H9 (cell line): ENCODE data around the gene DNAJC6. TPM values are rescaled to one million over a fixed set of nuclear protein-coding genes. Genes with fewer than 3 reads are reported as not detected.

Source experiments
- DNase-seq: peaks from one replicate; pipeline ENCODE4 v3.0.0-alpha.2; 2017
- H2AFZ ChIP-seq: one replicate; pipeline ENCODE4 v1.6.1; 2013; ENCODE audit warnings: mild to moderate bottlenecking, low read length, control low read depth, moderate library complexity
- H2AK5ac ChIP-seq: 2 replicates; pipeline ENCODE4 v1.6.1; 2013; ENCODE audit warnings: low read length, control low read depth, mixed read lengths; ENCODE audit not compliant: insufficient read length
- H2BK120ac ChIP-seq: one replicate; pipeline ENCODE4 v1.6.1; 2013; ENCODE audit warnings: low read depth, mild to moderate bottlenecking, low read length, control low read depth, inconsistent platforms; ENCODE audit not compliant: poor library complexity, severe bottlenecking
- H2BK12ac ChIP-seq: 2 replicates; pipeline ENCODE4 v1.6.1; 2013; ENCODE audit warnings: low read length, control low read depth, mixed read lengths, low read depth; ENCODE audit not compliant: insufficient read length
- H2BK15ac ChIP-seq: 2 replicates; pipeline ENCODE4 v1.6.1; 2013; ENCODE audit warnings: low read depth, low read length, control low read depth
- H2BK20ac ChIP-seq: one replicate; pipeline ENCODE4 v1.6.1; 2013; ENCODE audit warnings: low read depth, mild to moderate bottlenecking, low read length, control low read depth, inconsistent platforms; ENCODE audit not compliant: poor library complexity, severe bottlenecking
- H2BK5ac ChIP-seq: 2 replicates; pipeline ENCODE4 v1.6.1; 2013; ENCODE audit warnings: low read length, control low read depth, mixed read lengths; ENCODE audit not compliant: insufficient read length
- H3K14ac ChIP-seq: 2 replicates; pipeline ENCODE4 v1.6.1; 2013; ENCODE audit warnings: low read length, control low read depth; ENCODE audit not compliant: insufficient read depth
- H3K18ac ChIP-seq: 2 replicates; pipeline ENCODE4 v1.6.1; 2013; ENCODE audit warnings: low read depth, mild to moderate bottlenecking, mixed read lengths, low read length, control low read depth; ENCODE audit not compliant: insufficient read length
- H3K23ac ChIP-seq: 2 replicates; pipeline ENCODE4 v1.6.1; 2013; ENCODE audit warnings: low read length, control low read depth, mixed read lengths, low read depth; ENCODE audit not compliant: insufficient read length
- H3K23me2 ChIP-seq: 2 replicates; pipeline ENCODE4 v1.6.1; 2013; ENCODE audit warnings: low read depth, mild to moderate bottlenecking, mixed read lengths, low read length, control low read depth; ENCODE audit not compliant: insufficient read length, poor library complexity, severe bottlenecking
- H3K27ac ChIP-seq: 2 replicates; pipeline ENCODE4 v1.5.1; 2013; ENCODE audit warnings: low read length, control low read depth, mixed read lengths, low read depth; ENCODE audit not compliant: insufficient read length
- H3K27me3 ChIP-seq: 2 replicates; pipeline ENCODE4 v1.6.1; 2013; ENCODE audit warnings: low read length, control low read depth, inconsistent platforms; ENCODE audit not compliant: insufficient read depth
- H3K4ac ChIP-seq: 2 replicates; pipeline ENCODE4 v1.6.1; 2013; ENCODE audit warnings: low read depth, mild to moderate bottlenecking, control low read depth, inconsistent platforms, low read length, moderate library complexity
- H3K4me1 ChIP-seq: 2 replicates; pipeline ENCODE4 v1.6.1; 2013; ENCODE audit warnings: low read length, control low read depth, inconsistent platforms; ENCODE audit not compliant: insufficient read depth
- H3K4me2 ChIP-seq: 2 replicates; pipeline ENCODE4 v1.6.1; 2013; ENCODE audit warnings: low read length, control low read depth, mixed read lengths; ENCODE audit not compliant: insufficient read length, insufficient read depth
- H3K56ac ChIP-seq: 2 replicates; pipeline ENCODE4 v1.6.1; 2013; ENCODE audit warnings: low read depth, mild to moderate bottlenecking, mixed read lengths, low read length, control low read depth; ENCODE audit not compliant: insufficient read length
- H3K79me1 ChIP-seq: 2 replicates; pipeline ENCODE4 v1.6.1; 2013; ENCODE audit warnings: low read depth, mild to moderate bottlenecking, moderate library complexity, low read length, control low read depth, inconsistent platforms; ENCODE audit not compliant: insufficient read depth, poor library complexity, severe bottlenecking
- H3K79me2 ChIP-seq: 2 replicates; pipeline ENCODE4 v1.6.1; 2013; ENCODE audit warnings: low read length, control low read depth, inconsistent platforms; ENCODE audit not compliant: insufficient read depth
- H3K9ac ChIP-seq: 2 replicates; pipeline ENCODE4 v1.6.1; 2013; ENCODE audit warnings: low read length, control low read depth, mixed read lengths; ENCODE audit not compliant: insufficient read length; ENCODE audit errors: extremely low read depth
- H3K9me3 ChIP-seq: one replicate; pipeline ENCODE4 v1.6.1; 2013; ENCODE audit warnings: low read depth, low read length, inconsistent platforms; ENCODE audit not compliant: control insufficient read depth
- H3T11ph ChIP-seq: one replicate; pipeline ENCODE4 v1.6.1; 2013; ENCODE audit warnings: mild to moderate bottlenecking, low read length, control low read depth, inconsistent platforms
- H4K20me1 ChIP-seq: one replicate; pipeline ENCODE4 v1.6.1; 2013; ENCODE audit not compliant: control insufficient read depth, insufficient read length, insufficient read depth
- H4K5ac ChIP-seq: 2 replicates; pipeline ENCODE4 v1.6.1; 2013; ENCODE audit warnings: low read depth, mild to moderate bottlenecking, mixed read lengths, low read length, control low read depth; ENCODE audit not compliant: insufficient read length
- H4K8ac ChIP-seq: replicated peaks from 2 replicates; pipeline ENCODE4 v1.6.1; 2013; ENCODE audit warnings: low read length, control low read depth, mixed read lengths, low read depth; ENCODE audit not compliant: insufficient read length
- H4K91ac ChIP-seq: 2 replicates; pipeline ENCODE4 v1.6.1; 2013; ENCODE audit warnings: low read depth, mild to moderate bottlenecking, moderate library complexity, mixed read lengths, low read length, control low read depth; ENCODE audit not compliant: insufficient read length
- H3K27ac Mint-ChIP-seq, 3 experiments: 2 replicates in 2 of 3; 3 replicates in 1 of 3; pipeline ENCODE4 v1.8.0; 2020 to 2021; ENCODE audit warnings: mixed read lengths in 3 of 3, mild to moderate bottlenecking in 1 of 3, moderate library complexity in 1 of 3
- H3K27me3 Mint-ChIP-seq: 2 replicates; pipeline ENCODE4 v1.8.0; 2021; ENCODE audit warnings: low read depth, mild to moderate bottlenecking, moderate library complexity, mixed read lengths
- H3K36me3 Mint-ChIP-seq, 3 experiments: 2 replicates in 2 of 3; 3 replicates in 1 of 3; pipeline ENCODE4 v1.8.0; 2020 to 2021; ENCODE audit warnings: low read depth in 3 of 3, mixed read lengths in 3 of 3; ENCODE audit not compliant: insufficient read depth in 1 of 3
- H3K4me1 Mint-ChIP-seq, 2 experiments: 2 replicates each; pipeline ENCODE4 v1.8.0; 2020; ENCODE audit warnings: mixed read lengths in 2 of 2
- H3K4me3 Mint-ChIP-seq, 2 experiments: 2 replicates in 1 of 2; 3 replicates in 1 of 2; pipeline ENCODE4 v1.8.0; 2020 to 2021; ENCODE audit warnings: mild to moderate bottlenecking in 2 of 2, mixed read lengths in 2 of 2, moderate library complexity in 1 of 2
- H3K9me3 Mint-ChIP-seq, 2 experiments: 2 replicates in 1 of 2; 3 replicates in 1 of 2; pipeline ENCODE4 v1.8.0; 2020; ENCODE audit warnings: mild to moderate bottlenecking in 2 of 2, mixed read lengths in 2 of 2, moderate library complexity in 1 of 2
- CTCF ChIP-seq: fragments of 200-600 bp; sonication (generic); conservative IDR thresholded peaks from 3 replicates; pipeline ENCODE4 v1.8.0; 2021; ENCODE audit warnings: antibody characterized with exemption, mild to moderate bottlenecking
- WGBS: extraction: QIAGEN DNeasy Blood & Tissue Kit; methylation state at CpG from one replicate; pipeline ENCODE4 v1.1.7; 2013; ENCODE audit warnings: missing lambda C conversion rate, low lambda C conversion rate, mixed read lengths; ENCODE audit not compliant: insufficient read length; ENCODE audit errors: extremely low coverage; 5-methylcytosine and 5-hydroxymethylcytosine counted together
- total RNA-seq: library from RNA; stranded (reverse); gene quantifications from 2 replicates; pipeline ENCODE4 v1.2.1, GENCODE V29; 2021

The DNAJC6 gene
- total RNA-seq, 1 experiment from 2014 or later: 2.2 TPM

DNA sequence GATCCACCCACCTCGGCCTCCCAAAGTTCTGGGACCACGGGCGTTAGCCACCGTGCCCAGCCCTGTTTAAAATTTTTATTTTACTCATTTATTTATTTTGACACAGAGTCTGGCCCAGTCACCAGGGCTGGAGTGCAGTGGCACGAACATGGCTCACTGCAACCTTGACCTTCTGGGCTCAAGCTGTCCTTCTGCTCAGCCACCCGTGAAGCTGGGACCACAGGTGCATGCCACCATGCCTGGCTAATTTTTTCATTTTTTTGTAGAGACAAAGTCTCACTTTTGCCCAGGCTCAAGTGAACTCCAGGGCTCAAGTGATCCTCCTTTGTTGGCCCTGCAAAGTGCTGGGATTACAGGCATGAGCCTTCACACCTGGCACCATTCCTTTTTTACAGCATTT lies 27.5 kb upstream of the DNAJC6 start:
- H3K56ac ChIP-seq: no peak overlapping the region
- DNase-seq: no peak
- Mint-ChIP-seq H3K9me3 (no peaks in the 10 kb centered on the region; a peak in 1 of 5 replicates), H3K27ac (no peak overlapping the region), H3K36me3 (no peaks in the 10 kb centered on the region), H3K27me3 (peaks cover 11% of the 10 kb centered on the region), H3K4me1 (peaks cover 35 to 44% of the 10 kb centered on the region in 2 experiments), H3K4me3 (no peak overlapping the region)
- no peak overlapping the region for H3K4ac ChIP-seq
- H4K91ac ChIP-seq: no peak overlapping the region
- no peak overlapping the region for H2BK5ac ChIP-seq
- no peak overlapping the region for H2BK12ac ChIP-seq
- H3K27ac ChIP-seq: no peak overlapping the region
- H4K8ac ChIP-seq: no peak overlapping the region
- no peaks in the 10 kb centered on the region for H3K27me3 ChIP-seq
- H3K14ac ChIP-seq: no peak overlapping the region
- H3K9me3 ChIP-seq: no peaks in the 10 kb centered on the region
- H2AFZ ChIP-seq: no peak overlapping the region
- H4K20me1 ChIP-seq: no peaks in the 10 kb centered on the region
- no peak overlapping the region for H2BK20ac ChIP-seq
- no peaks in the 10 kb centered on the region for H3K79me1 ChIP-seq
- no peak overlapping the region for H3K4me2 ChIP-seq
- peaks cover 10% of the 10 kb centered on the region; the same call in 1 of the 2 replicates for H3K4me1 ChIP-seq
- no peak overlapping the region for H2AK5ac ChIP-seq
- no peak overlapping the region for H3K23ac ChIP-seq
- no peak overlapping the region for H2BK15ac ChIP-seq
- TF ChIP-seq CTCF: no peak
- no peak overlapping the region for H3T11ph ChIP-seq
- H3K23me2 ChIP-seq: peaks cover 7% of the 10 kb centered on the region
- no peak overlapping the region for H2BK120ac ChIP-seq
- H3K18ac ChIP-seq: no peak overlapping the region
- no peak overlapping the region for H3K9ac ChIP-seq
- no peaks in the 10 kb centered on the region for H3K79me2 ChIP-seq
- no CpG with 5 or more reads among the region's 6 CpGs for WGBS
- H4K5ac ChIP-seq: no peak overlapping the region
